H1 (cell line): ENCODE measurements around the gene LRBA. TPM values are rescaled to one million over a fixed set of nuclear protein-coding genes. Genes with fewer than 3 reads are reported as not detected.

ENCODE experiments used
- BACH1 ChIP-seq: IDR thresholded peaks from 2 replicates; pipeline ENCODE4 v1.6.1; 2012; ENCODE audit warnings: low read length, improper control_type of control experiment
- CHD7 ChIP-seq: fragments of 300-600 bp; sonication (generic); IDR thresholded peaks from 2 replicates; pipeline ENCODE4 v1.7.1; 2012; ENCODE audit warnings: low read length, moderate library complexity, mild to moderate bottlenecking, inconsistent platforms; ENCODE audit not compliant: insufficient replicate concordance
- KDM5A ChIP-seq: fragments of 200-600 bp; IDR thresholded peaks from 2 replicates; pipeline ENCODE4 v1.7.1; 2012; ENCODE audit warnings: mild to moderate bottlenecking, low read length, inconsistent platforms, mixed read lengths
- RNF2 ChIP-seq: fragments of 200-900, 300-1000 bp; sonication (generic); IDR thresholded peaks from 2 replicates; pipeline ENCODE4 v1.7.1; 2016; ENCODE audit warnings: borderline replicate concordance, low read depth, mild to moderate bottlenecking, antibody characterized with exemption, low read length; ENCODE audit not compliant: poor library complexity, severe bottlenecking; ENCODE audit errors: missing control alignments
- polyA plus RNA-seq, 7 experiments: library from polyadenylated mRNA; depleted of rRNA in 3 of 7; stranded (reverse) in 5 of 7; unstranded in 2 of 7; fragments of >200 nt in 5 of 7; fragments of 200-250 nt in 2 of 7; gene quantifications; 1 replicate in 5 of 7; 2 replicates in 1 of 7; 4 replicates in 1 of 7; pipeline versions ENCODE4 v1.2.1 to v1.2.3, GENCODE V29; 2011 to 2013; ENCODE audit warnings: missing spikeins in 2 of 7, mixed read lengths in 2 of 7
- total RNA-seq: library from RNA; stranded (reverse); fragmentation: NEBNext Ultra II Directional; extraction: Animal tissue kit (Norgen Biotek cat#: 25700); gene quantifications from 2 replicates; pipeline ENCODE4 v1.2.1, GENCODE V29; 2021

LRBA gene
- total and polyA plus RNA-seq, 2 of the 8 experiments (the other 6 are each of a cell fraction or from before 2014, with no cell fraction given) = 54.6 to 83.2 TPM

- TF ChIP-seq CHD7 (no peak), BACH1 (no peak), RNF2 (no peak), KDM5A (no peak)
These were observed 242.1 kb downstream of the LRBA start (continued) for GRCh38 chr4:150773032-150773431.
